NCI-H2029 treated with DMSO at 0.1 percent for 48 hours (cell line): ENCODE measurements around the gene CAMK1D.
"Not testable (repeated sequence)": the region's sequence is repeated elsewhere in the genome, so short reads cannot be mapped to it uniquely, and the experiment has no call there.

Experiments used
- DNase-seq: peaks from one replicate; lab custom pipeline; 2025; lab: John Stamatoyannopoulos, UW

The CAMK1D gene

GRCh38 chr10:12518024-12518423 lies 168.7 kb downstream of the CAMK1D start:
- no peak for DNase-seq

DNA sequence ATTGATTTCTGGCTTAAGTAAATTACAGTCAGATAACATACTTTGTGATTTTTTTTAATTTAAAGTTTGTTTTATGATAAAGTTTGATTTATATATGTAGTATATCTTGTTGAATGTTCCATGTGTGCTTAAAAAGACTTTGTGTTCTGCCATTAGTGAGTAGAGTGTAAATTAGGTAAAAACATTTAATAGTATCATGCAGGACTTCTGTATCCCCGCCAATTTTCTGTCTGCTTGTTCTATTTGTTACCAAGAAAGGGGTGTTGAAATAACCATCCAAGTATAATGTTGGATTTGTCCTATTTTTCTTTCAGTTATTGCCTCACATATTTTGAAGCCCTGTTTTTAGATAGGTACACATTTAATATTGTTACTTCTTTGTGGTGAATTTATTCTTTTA lies 172.1 kb downstream of the CAMK1D start:
- no peak for DNase-seq

- DNase-seq = no peak
Observed at GRCh38 chr10:12526311-12526710, 177.0 kb downstream of the CAMK1D start.

- no peak for DNase-seq
Observed at GRCh38 chr10:12529976-12530375, 180.6 kb downstream of the CAMK1D start.

DNA sequence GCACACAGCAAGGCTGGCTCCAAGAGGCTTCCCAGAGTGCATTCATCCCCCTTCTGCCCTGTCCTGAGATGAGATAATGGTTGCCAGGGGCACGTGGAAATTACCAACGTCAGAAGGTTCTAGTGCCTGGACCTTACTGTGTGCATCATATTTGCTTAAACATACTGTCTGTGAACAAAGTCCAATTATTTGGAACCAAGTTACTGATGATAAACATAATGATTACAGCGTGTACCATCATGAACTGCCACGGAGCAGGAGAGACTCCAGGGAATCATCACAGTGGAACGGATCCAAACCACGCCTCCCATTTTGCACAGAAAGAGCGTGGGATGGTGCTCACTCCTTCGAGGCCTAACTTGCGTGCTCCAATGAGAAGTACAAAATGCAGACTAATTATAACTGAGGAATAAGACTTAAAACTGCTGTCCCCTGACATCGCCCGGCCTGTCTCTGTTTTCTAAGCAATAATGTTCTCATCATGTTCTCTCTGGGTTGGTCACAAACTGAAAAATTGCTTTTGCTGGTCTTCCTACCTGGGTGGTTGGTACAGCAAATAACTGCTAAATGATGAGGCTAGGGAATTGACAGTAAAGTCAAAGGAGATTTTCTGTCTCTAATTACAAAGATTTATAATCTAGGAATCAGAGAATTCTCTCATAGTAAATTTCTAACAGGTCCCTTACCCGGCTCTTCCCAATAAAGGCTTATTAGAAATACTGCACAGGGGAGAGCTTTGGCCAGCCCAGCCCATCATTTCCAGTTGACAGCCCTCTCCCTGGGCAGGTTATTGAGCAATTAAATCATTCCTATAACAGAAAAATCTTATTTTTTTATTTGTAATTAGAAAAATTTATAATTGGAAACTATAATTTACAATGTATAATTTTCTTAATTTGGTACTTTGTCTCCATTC lies 182.2 kb downstream of the CAMK1D start:
- DNase-seq = no peak

GRCh38 chr10:12533151-12533550 lies 183.8 kb downstream of the CAMK1D start:
- no peak for DNase-seq

DNA sequence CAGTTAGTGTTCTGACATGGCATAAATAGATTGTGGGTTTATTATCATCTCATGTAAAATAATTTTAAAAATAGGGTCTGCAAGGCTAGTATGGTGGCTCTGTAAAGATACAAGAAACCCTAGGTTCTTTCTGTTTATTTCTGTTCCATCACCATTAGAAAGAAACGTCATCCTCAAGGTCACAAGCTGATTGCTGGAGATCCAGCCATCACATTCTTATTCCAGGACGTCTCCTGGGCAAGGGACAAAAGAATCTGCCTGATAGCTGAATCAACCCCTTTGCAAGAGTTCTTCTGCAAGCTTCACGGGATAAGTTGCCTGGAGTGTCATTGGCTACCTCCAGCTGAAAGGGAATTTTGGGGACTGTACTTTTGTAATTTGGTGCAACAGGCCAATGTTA lies 184.4 kb downstream of the CAMK1D start:
- DNase-seq = no peak

DNA sequence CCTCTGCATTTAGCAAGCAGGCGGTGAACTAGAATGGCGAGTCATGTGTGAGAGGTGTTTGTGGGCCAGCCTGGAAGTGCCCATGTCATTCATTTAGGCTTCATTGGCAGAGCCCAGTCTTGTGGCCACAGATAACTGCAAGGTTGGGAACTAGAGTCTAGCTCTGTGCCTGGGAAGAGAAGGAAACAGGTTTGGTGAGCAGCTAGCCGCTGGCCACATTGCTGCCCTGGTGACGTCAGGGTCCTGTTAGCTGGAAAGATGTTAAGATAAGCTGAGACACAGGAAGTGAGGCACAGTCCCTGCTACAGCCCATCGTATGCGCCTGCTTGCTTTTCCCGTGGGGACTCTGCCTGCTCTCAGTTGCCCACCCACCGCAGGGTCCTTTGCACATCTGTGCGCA lies 185.5 kb downstream of the CAMK1D start:
- no peak for DNase-seq

- no peak for DNase-seq
Observed at GRCh38 chr10:12535656-12536055, 186.3 kb downstream of the CAMK1D start.

DNA sequence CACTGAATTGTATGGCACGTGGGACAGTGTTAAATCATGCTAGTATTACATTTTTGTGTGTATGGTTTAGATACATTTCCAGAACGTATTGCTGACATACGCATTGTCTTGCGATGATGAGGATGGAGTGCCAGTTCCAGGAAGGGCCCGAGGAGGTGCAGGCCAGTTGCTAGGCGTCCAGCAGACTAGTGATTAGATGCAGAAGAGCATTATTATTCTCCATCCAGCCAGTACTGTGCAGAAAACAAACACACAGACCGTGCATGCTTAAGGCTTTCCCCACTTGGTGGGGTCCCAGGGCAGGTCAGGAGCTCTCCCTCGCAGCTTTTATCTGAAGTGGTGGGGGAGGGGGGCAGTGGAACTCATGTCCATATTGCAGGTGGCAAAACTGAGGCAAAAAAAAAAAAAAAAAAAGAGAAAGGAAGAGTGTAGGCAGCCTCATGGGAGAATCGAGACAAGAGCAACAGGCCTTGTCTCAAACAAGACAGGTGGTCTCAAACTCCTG lies 189.2 kb downstream of the CAMK1D start:
- DNase-seq = no peak

DNA sequence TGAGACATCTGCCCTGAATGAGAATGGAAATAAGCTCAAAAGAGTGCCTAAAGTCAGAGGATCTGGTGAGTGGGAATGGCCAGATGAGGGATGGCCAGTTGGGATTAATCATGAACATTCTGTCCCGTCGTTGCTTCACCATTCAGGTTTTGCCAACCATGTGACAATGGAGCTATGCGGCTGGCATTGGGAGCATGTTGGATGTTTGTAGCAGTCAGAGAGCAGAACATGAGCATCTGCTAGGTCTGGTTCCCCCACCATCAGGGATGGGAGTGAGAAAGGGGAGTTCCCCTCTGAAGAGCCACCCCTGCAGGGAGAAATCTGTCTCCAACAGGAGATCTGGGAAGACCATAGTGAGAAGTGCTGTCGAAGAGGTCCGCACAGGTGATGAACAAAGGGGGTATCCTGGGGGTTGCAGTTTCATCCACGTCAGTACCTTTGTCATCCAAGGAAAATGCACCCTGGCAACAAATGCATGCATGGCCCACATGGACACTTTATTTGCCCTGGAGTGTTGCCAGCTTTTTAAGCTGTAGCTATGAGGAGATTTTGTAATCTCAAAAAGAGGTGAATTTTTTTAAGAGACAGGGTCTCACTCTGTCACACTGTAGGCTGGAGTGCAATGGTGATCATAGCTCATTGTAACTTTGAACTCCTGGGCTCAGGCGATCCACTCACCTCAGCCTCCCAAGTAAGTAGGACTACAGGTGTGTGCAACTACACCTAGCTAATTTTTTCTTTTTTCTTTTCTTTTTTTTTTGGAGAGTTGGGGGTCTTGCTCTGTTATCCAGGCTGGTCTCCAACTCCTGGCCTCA lies 190.2 kb downstream of the CAMK1D start:
- DNase-seq = no peak

DNA sequence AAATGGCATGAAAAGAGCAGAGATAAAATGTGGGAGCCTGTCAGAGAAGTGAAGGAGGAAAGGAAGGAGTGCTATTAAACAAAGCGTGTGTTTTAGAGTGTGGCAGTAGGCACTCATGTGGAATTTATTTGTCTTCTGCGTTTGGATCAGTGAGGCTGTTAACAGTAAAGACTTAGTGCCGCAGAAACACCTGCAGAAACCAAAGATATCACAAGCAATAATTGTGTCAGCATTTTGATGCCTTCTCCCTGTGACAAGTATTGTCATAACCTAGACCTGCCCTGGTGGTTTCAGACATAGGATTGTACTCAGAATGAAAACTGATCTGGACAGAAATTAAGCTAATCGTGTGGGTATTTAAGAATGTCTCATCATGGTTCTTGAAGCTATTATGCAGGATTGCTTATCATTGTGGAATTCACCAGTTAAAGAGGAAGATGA lies 191.0 kb downstream of the CAMK1D start:
- no peak for DNase-seq

DNA sequence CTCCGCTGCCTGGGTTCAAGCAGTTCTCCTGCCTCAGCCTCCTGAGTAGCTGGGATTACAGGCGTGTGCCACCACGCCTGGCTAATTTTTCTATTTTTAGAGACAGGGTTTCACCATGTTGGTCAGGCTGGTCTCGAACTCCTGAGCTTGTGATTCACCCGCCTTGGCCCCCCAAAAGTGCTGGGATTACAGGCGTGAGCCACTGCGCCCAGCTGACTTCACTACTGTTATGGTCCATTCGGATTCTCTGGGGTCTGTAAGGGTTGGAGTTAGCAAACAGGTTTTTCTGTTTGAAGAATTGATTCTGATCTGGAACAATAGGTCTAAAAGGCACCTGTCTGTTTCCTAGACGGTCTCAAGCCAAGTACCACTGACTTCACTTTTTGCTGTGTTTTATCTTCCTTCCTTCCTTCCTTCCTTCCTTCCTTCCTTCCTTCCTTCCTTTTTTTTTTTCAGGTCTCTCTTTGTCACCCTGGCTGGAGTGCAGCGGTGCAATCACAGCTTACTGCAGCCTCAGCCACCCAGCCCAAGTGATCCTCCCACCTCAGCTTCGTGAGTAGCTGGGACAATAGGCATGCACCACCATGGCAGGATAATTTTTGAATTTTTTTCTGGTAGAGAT lies 192.2 kb downstream of the CAMK1D start:
- DNase-seq = no peak

- no peak for DNase-seq
Observed at GRCh38 chr10:12542133-12542670, 192.9 kb downstream of the CAMK1D start.

GRCh38 chr10:12543589-12543988 lies 194.2 kb downstream of the CAMK1D start:
- DNase-seq = no peak

GRCh38 chr10:12546160-12546802 lies 196.9 kb downstream of the CAMK1D start:
- not testable (repeated sequence) for DNase-seq

- no peak for DNase-seq
Observed at GRCh38 chr10:12547301-12547771, 198.0 kb downstream of the CAMK1D start.

- no peak for DNase-seq
Observed at GRCh38 chr10:12549297-12549696, 199.9 kb downstream of the CAMK1D start.

DNA sequence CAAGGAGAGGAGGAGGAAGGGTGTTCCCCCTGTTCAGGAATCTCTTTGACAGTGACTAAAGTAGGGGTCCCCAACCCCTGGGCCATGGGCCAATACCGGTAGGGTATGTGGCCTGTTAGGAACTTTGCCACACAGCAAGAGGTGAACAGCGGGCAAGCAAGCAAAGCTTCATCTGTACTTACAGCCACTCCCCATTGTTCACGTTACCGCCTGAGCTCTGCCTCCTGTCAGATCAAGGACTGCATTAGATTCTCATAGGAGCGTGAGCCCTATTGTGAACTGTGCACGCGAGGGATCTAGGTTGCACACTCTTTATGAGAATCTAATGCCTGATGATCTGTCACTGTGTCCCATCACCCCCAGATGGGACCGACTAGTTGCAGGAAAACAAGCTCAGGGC lies 201.6 kb downstream of the CAMK1D start:
- DNase-seq = no peak

DNA sequence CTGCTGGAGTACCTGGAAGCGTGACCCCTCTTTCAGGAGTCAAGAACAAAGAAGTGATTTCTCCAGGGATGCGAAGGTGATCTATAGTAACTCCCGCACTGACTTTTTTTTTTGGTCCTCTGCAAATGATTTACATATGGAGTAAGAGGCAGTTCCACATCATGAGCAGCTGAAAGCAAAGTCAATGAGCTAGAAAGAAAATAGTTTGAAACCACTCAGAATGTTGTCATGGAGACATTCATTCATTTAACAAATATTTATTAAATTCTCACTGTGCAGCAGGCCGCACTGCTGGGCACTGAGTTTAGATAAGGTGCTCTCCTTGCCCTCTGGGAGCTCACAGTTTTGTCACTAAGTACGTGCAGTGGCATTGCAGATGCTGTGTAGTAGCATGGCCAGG lies 206.7 kb downstream of the CAMK1D start:
- DNase-seq = no peak

DNA sequence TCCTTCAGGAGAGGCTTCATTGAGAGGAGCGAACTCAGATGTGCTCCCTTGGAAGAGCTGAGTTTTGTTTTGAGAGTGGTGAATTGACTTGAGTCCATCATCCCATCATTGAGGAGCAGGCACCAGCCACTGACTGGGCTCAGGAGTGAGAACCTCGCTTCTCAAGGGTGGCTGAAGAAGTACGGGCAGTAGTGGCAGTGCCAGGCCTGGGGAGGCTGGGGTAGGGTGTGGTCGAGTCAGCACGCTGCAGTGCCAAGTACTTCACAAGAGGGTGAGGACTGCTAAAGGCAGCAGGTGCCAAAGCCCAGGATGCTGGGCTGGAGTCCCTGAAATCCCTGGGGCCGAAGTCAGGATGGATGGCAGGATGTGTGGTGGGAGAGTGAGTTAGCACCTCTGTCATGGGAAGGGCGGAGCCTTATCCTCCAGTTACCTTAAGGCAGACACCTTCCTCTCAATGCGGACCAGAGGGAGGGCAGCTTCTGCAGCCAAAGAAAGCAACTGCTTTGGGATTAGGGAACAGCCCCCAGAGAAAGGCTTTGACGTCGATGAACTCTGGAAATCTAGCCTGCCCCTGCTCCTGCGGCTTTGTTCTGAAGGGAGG lies 210.3 kb downstream of the CAMK1D start:
- DNase-seq = no peak
